ENCODE measurements around the gene SPIRE1.
"Not testable (repeated sequence)": the region's sequence is repeated elsewhere in the genome, so short reads cannot be mapped to it uniquely, and the experiment has no call there.

GRCh38 chr18:12560600-12560999, 97.3 kb downstream of the SPIRE1 start:
- TF ChIP-seq CTCF, MAX (IDR thresholded peaks at IDR 0.05; ENCODE audit: low read depth, low read length): not testable (repeated sequence)

Data from NB4 (cell line).